Smooth muscle cell of the brain vasculature (primary cell): ENCODE results near the gene POT1.

Experiments used
- DNase-seq: peaks from one replicate; pipeline ENCODE4 v3.0.0-alpha.2; 2012; ENCODE audit warnings: low read depth, low spot score

POT1 gene

DNA sequence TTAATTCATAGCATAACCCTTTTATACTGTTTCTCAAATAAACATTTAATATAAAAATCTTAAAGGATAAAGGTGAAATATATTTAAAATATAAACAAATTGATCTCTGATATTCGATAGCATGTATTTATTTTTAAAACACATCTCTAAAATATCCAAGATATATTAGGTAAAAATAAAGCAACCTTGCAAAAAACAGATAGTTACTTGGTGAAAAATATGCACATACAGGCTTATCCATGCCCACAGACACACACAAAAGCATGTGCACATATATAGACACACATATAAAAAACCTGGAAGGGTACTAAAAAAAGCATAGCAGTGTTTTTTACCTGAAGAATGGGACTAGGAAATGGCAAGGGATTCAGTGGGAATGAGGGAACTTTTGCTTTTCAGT lies 19.8 kb downstream of the POT1 start:
- DNase-seq, result no peak

DNA sequence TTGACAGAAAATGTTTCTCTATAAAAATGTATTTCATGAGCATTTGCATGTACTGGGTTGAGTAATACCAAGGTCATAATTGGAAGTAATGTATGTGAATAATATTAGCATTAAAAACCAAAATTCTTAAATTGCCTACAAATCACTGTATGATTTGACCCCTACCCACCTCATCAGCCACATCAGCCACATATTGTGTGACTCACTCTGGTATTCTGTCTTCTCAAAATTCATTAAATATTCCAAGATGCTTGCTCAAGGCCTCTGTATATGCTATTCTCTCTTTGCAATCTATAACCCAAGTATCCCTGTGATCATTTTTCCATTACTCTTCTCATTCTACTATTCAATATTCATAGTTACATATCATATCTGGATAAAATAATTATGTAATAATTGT lies 21.4 kb downstream of the POT1 start:
- no peak for DNase-seq

DNA sequence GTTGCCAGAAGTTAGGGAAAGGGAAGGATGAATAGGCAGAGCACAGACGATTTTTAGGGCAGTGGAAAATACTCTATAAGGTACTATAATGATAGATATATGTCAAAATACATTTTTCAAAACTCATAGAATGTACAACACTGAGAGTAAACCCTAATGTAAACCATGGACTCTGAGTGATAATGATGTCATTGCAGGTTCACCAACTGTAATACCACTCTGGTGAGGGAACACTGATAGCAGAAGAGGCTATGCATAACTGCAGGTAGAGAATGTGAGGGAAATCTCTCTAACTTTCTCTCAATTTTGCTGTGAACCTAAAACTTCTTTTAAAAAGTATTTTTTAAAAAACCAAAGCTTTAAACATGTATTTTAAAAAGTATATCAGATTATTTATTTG lies 22.1 kb downstream of the POT1 start:
- no peak for DNase-seq

DNA sequence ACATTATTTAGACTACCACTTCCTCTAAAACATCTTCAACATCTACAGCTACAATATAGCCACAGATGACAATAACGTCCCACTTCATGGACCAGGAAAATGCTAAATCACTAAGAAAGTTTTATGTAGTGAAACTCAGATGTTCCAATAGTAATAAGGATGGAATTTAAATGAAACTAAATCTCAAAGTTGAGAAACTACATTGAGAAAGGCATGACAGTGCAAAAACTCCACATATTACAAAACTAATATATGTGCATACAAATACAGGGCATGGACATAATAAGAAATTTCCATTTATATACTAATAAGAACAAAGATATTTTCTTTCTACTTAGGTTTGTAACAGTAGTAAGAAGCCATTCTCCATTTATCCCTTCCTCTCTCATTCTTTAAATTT lies 31.1 kb downstream of the POT1 start:
- DNase-seq, result no peak

DNA sequence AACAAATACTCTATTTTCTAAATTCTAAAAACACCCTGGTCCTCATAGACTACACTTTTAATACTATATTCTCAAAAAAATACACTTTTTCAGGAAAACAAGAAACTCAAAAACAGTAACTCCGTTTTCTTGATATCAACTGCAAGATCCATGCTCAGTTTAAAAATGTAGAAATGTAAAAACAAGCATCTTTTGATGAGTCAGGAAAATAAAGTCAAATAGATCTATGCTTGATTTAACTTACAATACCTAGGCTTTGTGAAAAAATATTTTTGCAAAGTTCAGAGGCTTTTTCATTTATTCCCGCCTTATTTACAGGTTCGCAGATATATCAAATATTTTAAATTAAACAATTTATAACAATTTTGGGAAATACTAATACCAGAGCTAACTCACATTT lies 33.6 kb downstream of the POT1 start:
- DNase-seq, result no peak

DNA sequence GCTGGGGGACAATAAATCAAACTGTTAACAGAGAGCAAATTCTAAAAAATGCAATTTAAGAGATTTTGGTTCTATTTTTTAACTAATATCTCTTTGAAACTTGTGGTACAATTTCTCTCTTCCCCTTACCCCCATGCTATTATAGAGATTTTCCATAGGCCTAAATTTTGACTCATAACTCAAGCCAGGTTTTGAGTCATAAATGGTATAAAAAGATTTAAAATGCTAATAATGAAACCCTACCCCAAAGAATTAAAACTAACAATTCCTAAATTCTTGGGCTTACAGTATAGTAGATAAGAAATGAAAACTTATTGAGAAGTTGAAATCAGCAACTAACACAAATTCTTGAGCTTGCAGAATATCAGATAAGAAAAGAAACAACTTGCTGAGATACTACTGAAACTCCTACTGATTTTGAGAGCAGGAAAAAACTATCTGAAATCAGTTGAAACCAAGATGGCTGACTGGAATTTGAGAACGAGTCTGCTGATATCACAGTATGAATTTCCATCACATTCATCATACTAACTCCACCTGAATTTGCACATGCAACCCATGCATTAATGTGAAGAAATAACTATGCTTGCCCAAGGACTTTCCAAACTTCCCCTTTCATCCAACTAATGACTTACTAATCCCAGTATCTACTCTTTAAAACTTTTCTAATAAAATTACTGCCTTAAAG lies 36.3 kb downstream of the POT1 start:
- no peak for DNase-seq

DNA sequence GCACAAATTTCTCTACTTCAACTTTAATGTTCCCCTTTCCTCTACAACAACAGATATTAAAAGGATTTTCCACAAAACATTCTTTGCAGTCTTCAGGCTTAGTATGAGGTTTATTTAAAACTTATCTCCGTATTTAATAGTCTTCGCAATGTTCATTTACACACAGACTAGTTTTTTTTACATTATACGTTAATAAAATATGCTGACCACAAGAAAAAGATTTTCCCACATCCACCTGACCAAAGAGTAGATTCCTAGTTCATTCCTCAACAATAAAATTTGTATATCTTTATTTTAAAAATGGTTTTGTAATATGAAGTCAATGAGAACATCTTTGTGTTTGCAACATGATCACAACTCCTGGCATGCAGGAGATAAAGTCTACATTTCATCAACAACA lies 42.4 kb downstream of the POT1 start:
- DNase-seq, result no peak

DNA sequence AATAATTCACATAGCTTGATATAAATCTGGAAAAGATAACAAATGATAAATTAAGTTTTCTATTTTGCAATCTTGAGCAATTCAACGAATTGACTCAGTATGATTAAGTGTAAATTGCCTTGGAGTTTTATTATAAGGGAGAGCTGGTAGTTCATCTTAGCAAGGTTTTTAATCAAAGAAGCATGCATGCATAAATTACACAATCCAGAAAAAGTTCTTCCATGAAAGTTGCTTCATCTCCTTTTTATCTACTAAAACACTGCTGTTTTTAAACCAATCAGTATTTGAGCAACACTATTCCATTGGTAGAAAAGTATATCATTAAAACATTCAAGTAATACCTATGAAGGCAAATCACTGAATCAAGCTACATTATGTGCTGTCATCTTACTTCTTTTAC lies 47.6 kb downstream of the POT1 start:
- no peak for DNase-seq

DNA sequence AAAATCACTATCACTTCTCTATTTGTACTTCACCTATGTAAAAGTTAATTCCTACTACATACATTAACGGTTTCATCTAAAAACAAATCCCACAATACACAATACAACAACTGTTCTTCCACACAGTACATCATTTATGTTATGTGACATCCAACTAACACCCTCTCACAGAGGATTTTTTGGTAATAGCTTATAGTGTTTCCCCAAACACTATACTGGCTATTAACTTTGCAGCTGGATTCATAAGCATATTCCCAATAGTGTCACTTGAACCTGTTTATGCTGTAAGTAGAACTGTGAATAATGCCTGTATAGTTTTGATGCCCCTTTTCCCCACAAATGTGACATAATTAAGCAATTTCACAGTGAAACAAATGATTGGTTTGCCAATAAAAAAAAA lies 49.9 kb downstream of the POT1 start:
- DNase-seq, result no peak

DNA sequence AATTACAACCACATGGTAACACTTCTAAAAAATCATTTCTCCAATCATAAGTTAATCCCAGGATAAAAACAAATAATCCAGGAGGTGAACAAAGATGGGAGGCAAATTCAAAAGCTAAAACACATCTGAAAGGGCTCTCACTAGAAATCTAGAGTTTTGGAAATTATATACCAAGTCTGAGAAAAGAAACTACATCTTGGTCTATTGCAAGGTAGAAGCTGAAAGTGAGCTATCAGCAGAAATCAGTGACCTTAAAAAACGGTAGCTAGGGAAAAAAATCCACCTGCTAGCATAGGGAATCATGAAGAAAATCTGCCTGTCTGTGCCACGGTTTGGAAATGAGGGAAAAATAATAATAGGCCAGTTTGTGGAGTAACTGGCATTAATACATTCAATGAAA lies 50.5 kb downstream of the POT1 start:
- no peak for DNase-seq

DNA sequence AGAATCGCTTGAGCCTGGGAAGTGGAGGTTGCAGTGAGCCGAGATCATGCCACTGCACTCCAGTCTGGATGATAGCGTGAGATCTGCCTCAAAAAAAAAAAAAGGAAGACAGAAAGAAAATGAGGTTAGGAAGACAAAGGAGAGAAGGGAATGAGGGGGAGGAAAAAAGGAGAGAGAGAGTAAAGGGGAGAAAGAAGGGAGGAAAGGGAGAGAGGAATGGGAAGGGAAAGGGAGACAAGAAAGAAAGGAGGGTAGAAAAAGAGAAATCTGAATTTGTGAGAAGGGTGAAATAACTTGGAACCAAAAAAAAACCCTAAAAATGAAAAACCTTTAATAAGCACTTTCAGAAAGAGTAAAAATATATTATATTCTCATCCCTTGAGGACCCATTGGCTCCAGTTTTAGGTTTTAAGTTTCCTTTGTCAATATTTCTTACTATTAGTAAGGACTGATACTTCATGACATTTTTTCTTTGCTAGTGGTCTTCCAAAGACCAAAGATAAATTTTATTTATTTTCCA lies 54.9 kb downstream of the POT1 start:
- no peak for DNase-seq

DNA sequence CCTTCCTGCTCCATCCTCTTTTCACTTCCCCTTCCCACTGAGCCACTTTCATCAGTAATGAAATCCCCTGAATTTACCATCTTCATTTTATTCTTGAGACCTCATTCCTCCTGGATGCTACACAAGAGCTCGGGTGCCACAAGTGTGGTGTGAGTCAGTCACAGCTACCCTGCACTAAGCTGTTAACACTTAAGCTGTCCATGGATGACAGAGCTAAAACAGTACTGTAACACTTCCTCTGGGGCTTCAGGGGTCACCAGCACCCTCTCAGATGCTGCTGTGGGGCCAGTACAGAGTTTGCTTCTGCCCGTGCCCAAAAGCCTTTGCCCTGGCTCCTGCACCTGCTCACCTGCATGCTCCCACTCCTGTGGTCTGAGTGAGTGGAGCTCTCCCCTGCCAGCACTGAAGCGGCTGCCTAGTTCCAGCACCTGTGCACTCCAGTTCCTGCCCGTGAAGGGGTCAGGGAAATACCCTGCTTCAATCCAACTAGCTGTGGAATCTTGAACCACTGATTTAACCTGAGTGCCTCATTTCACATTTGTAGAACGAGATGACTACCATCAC lies 71.9 kb downstream of the POT1 start:
- DNase-seq, result no peak

DNA sequence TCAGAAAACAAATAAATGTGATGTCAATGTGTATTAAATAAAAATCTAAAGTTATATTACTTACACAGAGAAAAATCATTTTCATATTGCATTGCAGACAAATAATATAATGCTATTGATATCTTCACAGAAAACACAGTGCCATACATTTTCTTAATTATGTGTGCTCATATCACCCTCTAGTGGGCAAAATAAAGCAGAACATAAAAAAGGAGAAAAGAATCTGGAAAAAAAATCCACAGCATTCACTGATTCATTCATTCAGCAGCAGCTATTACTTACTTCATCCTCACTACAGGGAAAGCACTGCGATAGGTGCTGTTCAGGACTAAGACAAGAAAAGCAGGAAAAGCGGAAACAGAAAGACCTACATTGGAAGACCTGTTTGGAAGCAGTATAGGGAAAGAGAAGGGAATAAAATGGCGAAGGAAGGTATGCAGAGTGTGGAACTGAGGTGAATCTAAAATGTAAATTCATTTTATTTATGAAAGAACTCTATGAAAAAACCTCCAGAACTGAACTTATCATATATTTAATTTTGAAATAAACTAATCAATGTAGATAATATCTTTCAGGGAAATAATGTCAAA lies 73.2 kb downstream of the POT1 start:
- DNase-seq, result no peak

DNA sequence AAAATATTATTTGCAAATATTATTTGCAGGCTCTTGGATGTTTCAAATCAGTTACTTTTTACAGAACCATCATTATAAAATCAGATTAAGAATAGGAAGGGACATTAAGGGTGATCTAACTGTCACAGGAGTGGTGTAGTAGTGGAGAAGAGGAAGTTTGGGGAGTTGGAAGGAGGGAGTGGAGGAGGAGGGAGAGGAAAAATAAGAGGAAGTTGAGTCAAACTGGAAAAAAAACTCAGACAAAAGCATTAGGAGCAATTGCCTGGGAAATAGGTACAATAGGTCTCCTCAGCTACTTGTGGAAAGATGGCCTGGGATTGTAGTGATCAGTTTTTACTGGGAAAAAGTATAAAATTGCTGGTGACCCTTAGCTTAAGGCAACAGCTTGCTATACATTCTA lies 86.3 kb downstream of the POT1 start:
- DNase-seq, result no peak

DNA sequence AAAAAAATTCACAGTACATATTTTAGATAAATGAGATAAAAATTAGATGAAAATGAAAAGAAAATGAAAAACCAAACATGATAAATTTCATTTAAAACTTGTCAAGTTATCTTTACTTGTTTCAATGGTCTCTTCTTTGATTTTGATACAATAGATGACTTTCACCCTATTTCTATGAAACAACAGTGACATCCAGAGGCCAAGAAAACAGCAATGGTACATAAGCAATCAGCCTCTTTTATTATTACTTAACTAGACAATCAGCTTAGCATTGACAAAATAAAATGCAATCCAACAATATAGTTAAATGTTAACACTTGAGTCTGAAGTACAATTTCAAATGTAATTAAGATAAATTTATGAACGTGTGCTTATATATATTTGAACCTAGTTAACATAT lies 89.2 kb downstream of the POT1 start:
- no peak for DNase-seq

DNA sequence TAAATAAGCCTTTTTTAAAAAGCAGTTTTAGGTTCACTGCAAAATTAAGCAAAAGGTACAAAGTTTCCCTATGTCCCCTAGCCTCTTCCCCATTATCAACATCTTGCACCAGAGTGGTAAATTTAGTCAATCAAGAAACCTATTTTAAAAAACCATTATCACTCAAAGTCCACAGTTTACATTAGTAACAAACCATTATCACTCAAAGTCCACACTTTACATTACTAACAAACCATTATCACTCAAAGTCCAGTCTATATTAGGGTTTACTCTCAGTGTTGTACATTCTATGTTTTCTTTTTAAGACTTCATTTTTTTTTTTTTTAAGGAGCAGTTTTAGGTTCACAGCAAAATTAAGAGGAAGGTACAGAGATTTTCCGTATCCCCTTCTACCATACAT lies 89.9 kb downstream of the POT1 start:
- no peak for DNase-seq

DNA sequence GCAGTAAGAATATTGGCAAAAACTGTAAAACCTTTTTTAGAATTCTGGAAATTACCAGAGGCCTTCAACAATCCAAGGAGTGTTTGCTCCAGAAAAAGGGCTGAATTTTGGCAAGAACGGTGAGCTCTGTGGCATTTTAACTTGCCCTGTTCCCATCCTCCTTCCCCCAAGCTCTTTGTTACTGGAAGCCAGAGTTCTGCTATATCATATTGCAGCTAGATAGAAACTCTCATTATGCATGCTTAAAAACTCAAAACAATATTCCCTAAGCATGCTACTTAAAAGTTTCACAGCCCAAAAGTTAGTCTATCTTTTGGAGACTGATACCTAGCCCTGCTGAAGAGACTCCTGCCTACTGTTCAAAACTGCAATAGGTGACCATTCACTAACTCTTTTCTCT lies 93.5 kb downstream of the POT1 start:
- no peak for DNase-seq

DNA sequence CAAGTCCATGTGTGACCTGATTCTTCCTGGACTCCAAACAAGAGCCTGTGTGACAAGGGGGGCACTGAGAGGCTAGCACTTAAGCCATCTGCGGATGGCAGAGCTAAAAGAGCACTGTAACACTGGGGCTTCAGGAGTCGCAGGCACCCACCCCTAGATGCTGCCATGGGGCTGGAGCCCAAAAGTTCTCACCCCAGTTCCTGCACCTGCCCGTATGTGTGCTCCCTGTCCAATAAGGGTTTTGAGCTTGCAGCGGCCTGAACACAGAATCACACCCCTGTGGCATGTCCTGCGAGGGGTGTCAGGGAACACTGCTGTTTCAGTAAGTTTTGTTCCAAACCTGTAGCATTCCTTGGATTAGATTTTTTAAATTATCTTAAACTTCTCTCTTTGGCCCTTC lies 110.8 kb downstream of the POT1 start:
- DNase-seq, result no peak

DNA sequence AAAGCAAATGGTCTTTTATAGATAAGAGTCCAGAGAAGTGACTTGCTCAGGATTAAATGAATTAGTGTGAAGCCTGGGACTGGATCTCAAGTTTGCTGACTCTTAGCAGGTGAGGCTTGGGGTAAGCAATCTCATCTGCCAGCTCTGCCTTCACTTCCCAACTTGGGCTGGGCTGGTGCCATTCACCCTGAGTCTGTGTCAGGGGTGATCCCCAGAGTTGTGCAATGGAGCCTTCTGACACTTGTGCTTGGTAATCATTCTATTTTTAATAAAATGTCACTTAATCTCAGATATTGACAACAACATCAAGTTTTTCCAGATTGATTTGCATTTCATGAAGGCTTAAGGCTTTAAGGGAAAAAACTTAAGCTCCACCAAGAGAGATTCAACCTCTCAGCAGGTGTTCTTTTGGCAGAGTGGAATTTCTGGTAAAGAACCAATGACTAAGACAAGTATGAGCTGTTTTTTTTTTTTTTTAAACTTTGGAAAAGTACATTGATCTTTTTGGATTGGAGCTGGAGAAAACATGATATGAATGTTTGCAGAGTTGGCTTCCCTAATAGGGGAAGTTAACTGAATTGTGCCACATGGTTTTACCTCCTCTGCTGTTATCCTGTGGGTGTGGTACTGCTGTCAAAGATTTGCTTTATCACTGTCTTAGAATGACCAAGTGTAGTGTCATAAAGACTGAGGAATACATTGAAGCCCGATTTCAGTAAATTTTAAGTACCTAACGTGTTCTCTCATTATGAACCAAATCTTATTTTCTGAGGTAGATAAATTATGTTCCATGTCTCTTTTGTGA lies 115.4 kb downstream of the POT1 start:
- no peak for DNase-seq

DNA sequence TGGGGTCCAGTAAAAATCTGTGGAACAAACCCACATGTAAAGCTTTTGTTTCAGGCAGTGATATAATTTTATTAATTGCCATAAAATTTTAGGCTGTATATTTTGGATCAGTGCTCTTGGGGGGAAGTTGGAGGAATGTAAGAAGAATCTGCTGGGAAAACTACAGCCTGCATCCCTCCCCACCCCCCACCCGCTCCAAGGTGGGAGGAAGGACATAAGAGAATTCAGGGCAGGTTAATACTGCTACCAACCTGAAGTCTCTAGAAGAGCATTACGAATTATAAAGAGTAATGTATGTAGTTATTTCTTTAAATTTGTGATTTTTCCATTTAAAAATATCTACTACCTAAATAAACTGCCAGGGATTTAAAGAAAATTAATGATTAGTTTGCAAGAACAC lies 116.9 kb downstream of the POT1 start:
- no peak for DNase-seq

DNA sequence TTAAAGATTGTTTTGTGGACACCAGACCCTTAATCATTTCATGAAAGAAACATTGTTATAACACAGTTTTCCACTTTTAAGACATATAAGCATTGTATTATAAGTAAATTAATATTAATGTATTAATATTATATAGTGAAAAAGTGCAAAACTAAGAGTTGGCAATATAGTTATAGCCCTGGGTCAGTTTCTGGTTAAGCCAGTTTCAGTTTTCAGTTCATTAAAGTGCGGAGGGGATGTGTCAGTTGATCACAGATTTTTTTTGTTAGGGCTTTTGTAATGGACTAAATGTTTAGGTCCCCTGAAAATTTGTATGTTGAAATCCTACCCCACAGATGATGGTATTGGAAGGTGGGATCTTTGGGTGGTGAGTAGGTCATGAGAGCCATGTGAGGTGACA lies 118.3 kb downstream of the POT1 start:
- DNase-seq, result no peak

DNA sequence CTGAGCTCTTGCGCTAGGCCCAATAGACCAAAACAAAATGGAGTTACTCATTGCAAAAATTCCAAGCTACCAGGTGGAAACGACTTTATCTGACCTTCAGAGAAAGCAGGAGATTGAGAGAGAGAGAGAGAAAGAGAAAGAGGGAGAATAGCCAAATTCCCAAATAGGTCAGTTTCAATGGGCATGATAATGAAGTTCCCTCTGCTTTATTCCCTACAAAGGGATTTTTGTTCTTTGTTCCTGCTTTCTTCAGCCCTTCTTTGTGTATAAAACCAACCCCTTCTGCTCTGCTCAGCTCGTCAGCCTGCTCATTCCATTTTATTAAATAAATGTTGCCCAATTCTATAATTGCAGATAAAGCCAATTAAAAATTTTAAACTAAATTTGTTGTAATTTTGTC lies 119.0 kb downstream of the POT1 start:
- no peak for DNase-seq

DNA sequence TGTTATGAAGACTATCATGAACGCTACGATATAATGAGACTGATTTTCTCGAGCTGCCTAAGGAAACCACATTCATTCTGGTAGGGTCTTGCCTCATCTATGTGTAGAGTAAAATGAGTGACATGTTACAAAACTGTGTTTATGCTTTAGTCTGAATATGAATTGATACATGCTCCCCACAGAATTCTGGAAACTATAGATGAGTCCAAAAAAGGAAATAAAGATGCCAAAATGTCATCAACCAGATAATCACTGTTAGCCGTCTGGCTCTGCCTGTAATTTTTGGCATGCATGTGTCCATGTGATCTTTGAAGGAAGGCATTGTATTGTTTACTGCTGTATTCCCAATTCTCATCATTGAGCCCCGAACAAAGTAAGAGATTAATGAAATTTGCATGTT lies 121.4 kb downstream of the POT1 start:
- no peak for DNase-seq
